Gastroesophageal sphincter (tissue), 4 donors: ENCODE results near the gene RBFOX2. TPM values are rescaled to one million over a fixed set of nuclear protein-coding genes. Genes with fewer than 3 reads are reported as not detected.

Source experiments
- ATAC-seq: fragments of 150-250 bp; one replicate; pipeline ENCODE4 v1.9.1; 2016; ENCODE audit warnings: mild to moderate bottlenecking, moderate library complexity
- H3K27ac ChIP-seq, 4 donors: fragments of 200-600 bp; sonication (generic) in 3 of 4; 1 replicate in 3 of 4; 2 replicates in 1 of 4; pipeline ENCODE4 v1.5.1; 2016 to 2019
- H3K27me3 ChIP-seq: fragments of 200-600 bp; sonication (generic); one replicate; pipeline ENCODE4 v1.5.1; 2019
- H3K36me3 ChIP-seq, 2 donors: fragments of 200-600 bp; sonication (generic); one replicate each; pipeline ENCODE4 v1.5.1; 2019; ENCODE audit warnings: control low read depth in 1 of 2
- H3K4me1 ChIP-seq, 3 donors: fragments of 200-600 bp; sonication (generic); 1 replicate in 2 of 3; 2 replicates in 1 of 3; pipeline ENCODE4 v1.5.1; 2016 to 2019; ENCODE audit warnings: control low read depth in 2 of 3
- H3K4me3 ChIP-seq, 2 donors: fragments of 200-600 bp; sonication (generic); one replicate each; pipeline ENCODE4 v1.5.1; 2019; ENCODE audit warnings: mild to moderate bottlenecking in 1 of 2, moderate library complexity in 1 of 2
- H3K9me3 ChIP-seq, 3 donors: fragments of 200-600 bp; sonication (generic); one replicate each; pipeline ENCODE4 v1.5.1; 2017 to 2019; ENCODE audit warnings: control low read depth in 2 of 3
- CTCF ChIP-seq, 4 experiments: fragments of 200-600 bp in 2 of 4; fragments of 450-650 bp in 2 of 4; sonication (generic) in 1 of 4; IDR thresholded peaks; one replicate each; pipeline ENCODE4 v1.5.1; 2017 to 2019; ENCODE audit warnings: antibody characterized with exemption in 4 of 4, mild to moderate bottlenecking in 2 of 4, moderate library complexity in 2 of 4
- EP300 ChIP-seq: sonication (generic); formaldehyde crosslinking; IDR thresholded peaks from one replicate; pipeline ENCODE4 v1.6.1; 2017; ENCODE audit warnings: antibody characterized with exemption, mild to moderate bottlenecking
- POLR2A ChIP-seq, 2 donors: fragments of 450-650 bp; IDR thresholded peaks; one replicate each; pipeline ENCODE4 v1.6.1; 2017; ENCODE audit warnings: antibody characterized with exemption in 2 of 2, mild to moderate bottlenecking in 2 of 2, moderate library complexity in 1 of 2
- POLR2AphosphoS5 ChIP-seq: sonication (generic); formaldehyde crosslinking; IDR thresholded peaks from one replicate; pipeline ENCODE4 v1.6.1; 2017; ENCODE audit warnings: antibody characterized with exemption
- WGBS, 2 donors: methylation state at CpG; one replicate each; pipeline ENCODE4 v1.1.5; 2018; ENCODE audit warnings: low coverage in 1 of 2; 5-methylcytosine and 5-hydroxymethylcytosine counted together
- total RNA-seq, 4 donors: library from RNA; depleted of rRNA; stranded (reverse); fragments of >200 nt; gene quantifications; one replicate each; pipeline ENCODE4 v1.1.0, GENCODE V29; 2016

RBFOX2 gene
- total RNA-seq, 4 donors from 2014 or later = 120 to 197 (median 169) TPM

DNA sequence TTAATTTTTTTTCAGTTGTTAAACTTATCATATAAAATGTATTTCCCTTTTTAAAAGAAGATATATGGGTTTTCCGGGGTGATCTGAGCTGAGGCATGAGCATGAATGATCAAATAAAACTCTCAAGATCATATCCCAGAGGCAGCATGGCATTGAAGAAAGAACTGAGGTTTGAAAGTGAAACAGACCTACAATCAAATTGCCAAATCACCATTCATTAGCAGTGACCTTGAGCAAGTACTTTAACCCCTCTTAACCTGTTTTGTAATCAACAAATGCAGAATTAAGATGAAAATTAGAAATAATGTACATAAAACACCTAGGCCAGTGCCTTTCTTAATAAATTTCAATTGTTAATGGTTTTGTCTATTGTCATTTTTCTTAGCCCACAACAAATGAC lies 116.0 kb downstream of the RBFOX2 start:
- Histone ChIP-seq H3K4me3 (no peak overlapping the region), H3K9me3 (no peaks in the 10 kb centered on the region), H3K27me3 (no peaks in the 10 kb centered on the region), H3K4me1 (peaks cover 14 to 82% (median 32%) of the 10 kb centered on the region in 3 donors), H3K27ac (peak overlapping the region; percentile 5 to 84 (median 56)), H3K36me3 (no peaks in the 10 kb centered on the region)
- TF ChIP-seq EP300 (no peak), CTCF (IDR thresholded peaks at IDR 0.05) (no peak), POLR2AphosphoS5 (no peak), POLR2A (IDR thresholded peaks at IDR 0.05) (no peak)
- no peak for ATAC-seq
- WGBS, 2 donors = 50 to 56% methylated on average over 1 of the region's 1 CpG

- TF ChIP-seq EP300 (no peak), POLR2A (IDR thresholded peaks at IDR 0.05) (no peak), CTCF (IDR thresholded peaks at IDR 0.05) (no peak), POLR2AphosphoS5 (no peak)
- H3K4me1 ChIP-seq = peaks cover 14 to 74% (median 29%) of the 10 kb centered on the region in 3 donors
- ATAC-seq = no peak
- no peaks in the 10 kb centered on the region for H3K27me3 ChIP-seq
- H3K9me3 ChIP-seq = no peaks in the 10 kb centered on the region
- no peak overlapping the region for H3K4me3 ChIP-seq
- H3K27ac ChIP-seq = peak overlapping the region in 3 of 4 donors; percentile 34 to 84 (median 35)
- WGBS, 2 donors = 63 to 66% methylated on average over 2 of the region's 2 CpGs
- no peaks in the 10 kb centered on the region for H3K36me3 ChIP-seq
Observed at GRCh38 chr22:35911877-35912276, 116.7 kb downstream of the RBFOX2 start.

DNA sequence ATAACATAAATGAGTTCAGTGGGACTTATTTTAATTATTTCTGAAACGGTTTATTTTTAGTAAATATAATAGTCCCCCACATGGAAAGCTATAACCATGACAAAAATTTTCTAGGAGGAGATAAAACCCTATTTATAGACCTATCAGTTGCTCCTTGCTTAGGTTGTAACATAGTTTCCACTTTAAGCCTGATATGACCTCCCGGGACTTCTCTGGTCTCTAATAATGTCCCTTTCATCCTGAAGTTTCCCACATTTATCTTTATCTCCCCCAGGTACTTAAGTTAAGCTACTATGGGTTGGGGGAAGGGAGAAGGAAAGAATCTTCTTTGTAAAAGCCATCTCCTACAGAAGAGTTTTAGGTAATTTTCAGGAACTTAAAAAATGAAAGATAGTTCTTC lies 117.7 kb downstream of the RBFOX2 start:
- Histone ChIP-seq H3K4me1 (peaks cover 14 to 64% (median 24%) of the 10 kb centered on the region in 3 donors), H3K9me3 (no peaks in the 10 kb centered on the region), H3K4me3 (no peak overlapping the region), H3K36me3 (no peaks in the 10 kb centered on the region), H3K27me3 (no peaks in the 10 kb centered on the region), H3K27ac (peak overlapping the region in 2 of 4 donors; percentile 41 to 61)
- WGBS, 2 donors = 21 to 36% methylated on average over 2 of the region's 2 CpGs
- no peak for TF ChIP-seq POLR2A (IDR thresholded peaks at IDR 0.05)
- TF ChIP-seq POLR2AphosphoS5 = no peak
- TF ChIP-seq EP300 = no peak
- no peak for ATAC-seq

GRCh38 chr22:35910003-35910769 lies 118.4 kb downstream of the RBFOX2 start:
- ATAC-seq = no peak
- TF ChIP-seq POLR2AphosphoS5 (peak; percentile 31), CTCF (IDR thresholded peaks at IDR 0.05) (no peak)
- Histone ChIP-seq H3K27me3 (no peaks in the 10 kb centered on the region), H3K27ac (peak overlapping the region in 3 of 4 donors; percentile 30 to 61 (median 41)), H3K4me1 (peaks cover 14 to 62% (median 16%) of the 10 kb centered on the region in 3 donors), H3K9me3 (no peaks in the 10 kb centered on the region), H3K36me3 (no peaks in the 10 kb centered on the region), H3K4me3 (no peak overlapping the region)
- WGBS, 2 donors = 28 to 37% methylated on average over 4 of the region's 4 CpGs

- Histone ChIP-seq H3K9me3 (no peaks in the 10 kb centered on the region), H3K27me3 (no peaks in the 10 kb centered on the region), H3K36me3 (no peaks in the 10 kb centered on the region), H3K4me1 (peaks cover 7 to 55% (median 11%) of the 10 kb centered on the region in 3 donors), H3K27ac (no peak overlapping the region), H3K4me3 (no peak overlapping the region)
- WGBS, 2 donors = 100% methylated on average over 1 of the region's 1 CpG
- no peak for ATAC-seq
- TF ChIP-seq POLR2A (IDR thresholded peaks at IDR 0.05) = no peak
- no peak for TF ChIP-seq POLR2AphosphoS5
- TF ChIP-seq CTCF (IDR thresholded peaks at IDR 0.05) = no peak
- no peak for TF ChIP-seq EP300
Observed at GRCh38 chr22:35905894-35906293, 122.7 kb downstream of the RBFOX2 start.
